Suprapubic skin (tissue), 3 donors: ENCODE results near the gene TBC1D4.

Source experiments
- EP300 ChIP-seq: sonication (generic); formaldehyde crosslinking; IDR thresholded peaks from one replicate; pipeline ENCODE4 v1.6.1; 2017; ENCODE audit warnings: antibody characterized with exemption
- TF ChIP-seq, protein P1 (sequence below), 2 donors: fragments of 200-600 bp in 1 of 2; fragments of 450-650 bp in 1 of 2; sonication (generic) in 1 of 2; IDR thresholded peaks; one replicate each; pipeline ENCODE4 v1.5.1; 2016 to 2019; ENCODE audit warnings: antibody characterized with exemption in 2 of 2, mild to moderate bottlenecking in 1 of 2, moderate library complexity in 1 of 2

DNA sequence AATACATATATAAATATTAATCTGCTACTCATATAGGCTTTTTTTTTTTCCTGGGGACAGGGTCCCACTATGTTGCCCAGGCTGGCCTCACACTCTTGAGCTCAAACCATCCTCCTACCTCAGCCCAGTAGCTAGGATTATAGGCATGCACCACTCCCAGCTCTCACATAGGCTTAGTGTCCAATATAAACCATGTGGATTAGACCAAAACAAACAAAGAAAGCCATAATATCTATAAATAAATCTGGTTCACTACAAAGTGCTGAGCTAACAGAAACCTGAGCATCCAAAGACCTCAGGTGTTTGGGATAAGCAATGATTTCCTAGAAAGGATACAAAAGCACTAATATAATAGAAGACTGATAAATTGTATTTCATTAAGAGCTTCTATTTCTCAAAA, 26.0 kb downstream of the TBC1D4 start:
- TF ChIP-seq, protein P1, sequence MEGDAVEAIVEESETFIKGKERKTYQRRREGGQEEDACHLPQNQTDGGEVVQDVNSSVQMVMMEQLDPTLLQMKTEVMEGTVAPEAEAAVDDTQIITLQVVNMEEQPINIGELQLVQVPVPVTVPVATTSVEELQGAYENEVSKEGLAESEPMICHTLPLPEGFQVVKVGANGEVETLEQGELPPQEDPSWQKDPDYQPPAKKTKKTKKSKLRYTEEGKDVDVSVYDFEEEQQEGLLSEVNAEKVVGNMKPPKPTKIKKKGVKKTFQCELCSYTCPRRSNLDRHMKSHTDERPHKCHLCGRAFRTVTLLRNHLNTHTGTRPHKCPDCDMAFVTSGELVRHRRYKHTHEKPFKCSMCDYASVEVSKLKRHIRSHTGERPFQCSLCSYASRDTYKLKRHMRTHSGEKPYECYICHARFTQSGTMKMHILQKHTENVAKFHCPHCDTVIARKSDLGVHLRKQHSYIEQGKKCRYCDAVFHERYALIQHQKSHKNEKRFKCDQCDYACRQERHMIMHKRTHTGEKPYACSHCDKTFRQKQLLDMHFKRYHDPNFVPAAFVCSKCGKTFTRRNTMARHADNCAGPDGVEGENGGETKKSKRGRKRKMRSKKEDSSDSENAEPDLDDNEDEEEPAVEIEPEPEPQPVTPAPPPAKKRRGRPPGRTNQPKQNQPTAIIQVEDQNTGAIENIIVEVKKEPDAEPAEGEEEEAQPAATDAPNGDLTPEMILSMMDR (IDR thresholded peaks at IDR 0.05): no peak
- no peak for TF ChIP-seq EP300
